ENCODE measurements around the gene NAA15.

DNA sequence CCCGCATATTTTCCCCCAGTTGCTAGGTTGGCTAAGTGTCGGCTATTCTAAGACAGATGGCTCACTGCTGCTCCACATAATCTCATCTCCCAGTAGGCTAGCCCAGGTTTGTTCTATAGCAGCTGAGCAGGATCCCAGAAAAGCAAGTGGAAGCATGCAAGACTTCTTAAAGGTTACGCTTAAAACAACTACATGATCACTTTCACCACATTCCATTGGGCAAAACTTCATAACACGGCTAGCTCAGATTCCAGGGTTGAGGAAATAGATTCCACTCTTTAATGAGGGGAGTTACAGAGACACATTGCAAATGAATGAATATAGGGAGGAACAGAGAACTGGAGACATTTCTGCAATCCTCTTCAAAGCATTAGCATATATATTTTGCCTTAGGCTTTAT lies 139.7 kb downstream of the NAA15 start:
- TF ChIP-seq, protein P1, sequence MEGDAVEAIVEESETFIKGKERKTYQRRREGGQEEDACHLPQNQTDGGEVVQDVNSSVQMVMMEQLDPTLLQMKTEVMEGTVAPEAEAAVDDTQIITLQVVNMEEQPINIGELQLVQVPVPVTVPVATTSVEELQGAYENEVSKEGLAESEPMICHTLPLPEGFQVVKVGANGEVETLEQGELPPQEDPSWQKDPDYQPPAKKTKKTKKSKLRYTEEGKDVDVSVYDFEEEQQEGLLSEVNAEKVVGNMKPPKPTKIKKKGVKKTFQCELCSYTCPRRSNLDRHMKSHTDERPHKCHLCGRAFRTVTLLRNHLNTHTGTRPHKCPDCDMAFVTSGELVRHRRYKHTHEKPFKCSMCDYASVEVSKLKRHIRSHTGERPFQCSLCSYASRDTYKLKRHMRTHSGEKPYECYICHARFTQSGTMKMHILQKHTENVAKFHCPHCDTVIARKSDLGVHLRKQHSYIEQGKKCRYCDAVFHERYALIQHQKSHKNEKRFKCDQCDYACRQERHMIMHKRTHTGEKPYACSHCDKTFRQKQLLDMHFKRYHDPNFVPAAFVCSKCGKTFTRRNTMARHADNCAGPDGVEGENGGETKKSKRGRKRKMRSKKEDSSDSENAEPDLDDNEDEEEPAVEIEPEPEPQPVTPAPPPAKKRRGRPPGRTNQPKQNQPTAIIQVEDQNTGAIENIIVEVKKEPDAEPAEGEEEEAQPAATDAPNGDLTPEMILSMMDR (IDR thresholded peaks at IDR 0.05; ENCODE audit: extremely low read depth in 1 of 2, insufficient read depth in 1 of 2, low read depth in 1 of 2, low read length in 2 of 2): no peak
- TF ChIP-seq POLR2A (IDR thresholded peaks at IDR 0.05; ENCODE audit: low read depth, low read length) (no peak), GATA2 (IDR thresholded peaks at IDR 0.05; ENCODE audit: insufficient read depth, insufficient read length, low read depth, low read length) (no peak), FOS (IDR thresholded peaks at IDR 0.05; ENCODE audit: borderline replicate concordance, insufficient read depth, low read length) (no peak), POLR2AphosphoS5 (IDR thresholded peaks at IDR 0.05; ENCODE audit: insufficient read depth, low read depth, low read length) (no peak), EZH2 (IDR thresholded peaks at IDR 0.05; ENCODE audit: borderline replicate concordance, low read depth, low read length, severe bottlenecking) (no peak), MYC (IDR thresholded peaks at IDR 0.05; ENCODE audit: low read depth, low read length) (no peak)
- TF ChIP-seq, protein P2, sequence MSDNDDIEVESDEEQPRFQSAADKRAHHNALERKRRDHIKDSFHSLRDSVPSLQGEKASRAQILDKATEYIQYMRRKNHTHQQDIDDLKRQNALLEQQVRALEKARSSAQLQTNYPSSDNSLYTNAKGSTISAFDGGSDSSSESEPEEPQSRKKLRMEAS (IDR thresholded peaks at IDR 0.05; ENCODE audit: insufficient read depth, insufficient read length): no peak

Measured in endothelial cell of umbilical vein (primary cell).